ENCODE results near the gene RNF186.

Gene RNF186

DNA sequence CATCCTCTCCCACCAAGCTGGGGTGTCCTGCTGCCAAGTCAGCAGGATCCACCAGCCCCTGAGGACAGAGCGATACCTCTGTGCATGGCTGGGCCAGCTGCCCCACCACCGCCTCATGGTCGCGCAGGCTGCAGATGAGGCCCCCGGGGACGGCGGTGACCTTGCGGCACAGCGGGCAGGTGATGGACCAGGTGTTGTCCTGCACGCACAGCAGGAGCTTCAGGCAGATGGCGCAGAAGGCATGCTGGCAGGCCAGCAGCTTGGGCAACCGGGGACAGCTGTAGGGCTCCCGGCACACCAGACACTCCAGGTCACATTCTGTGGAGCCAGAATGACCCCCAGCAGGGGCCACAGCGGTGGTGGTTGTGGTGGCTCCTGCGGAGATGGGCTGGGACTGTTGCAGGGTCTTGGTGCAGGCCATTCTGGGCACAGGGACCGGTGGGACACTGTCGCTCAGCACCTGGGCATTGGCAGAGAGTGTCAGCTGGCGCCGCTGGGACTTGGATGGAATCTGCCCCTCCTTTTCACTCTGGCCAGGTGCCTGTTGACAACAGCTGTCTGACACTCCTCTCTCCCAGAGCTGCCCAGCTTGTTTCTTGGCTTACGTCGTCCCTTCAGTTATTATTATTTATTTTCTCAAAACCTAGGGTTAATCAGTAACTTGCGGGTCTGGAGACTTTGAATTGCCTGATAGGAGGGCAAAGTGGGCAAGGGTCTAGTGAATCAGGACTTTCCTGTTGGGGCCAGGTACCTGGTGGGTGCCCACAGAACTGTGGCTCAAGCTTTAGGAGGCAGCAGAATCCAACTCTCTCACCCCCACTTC, at the start of gene RNF186:
RNF186 (minus strand) TSS at position 603 of the 823 bp plus-strand sequence; CDS start at position 421, 182 bp downstream.
- CTCF ChIA-PET = interaction anchor here (0.7 kb wide), 1 partner anchor 77 kb away, joined by 3 read pairs; no protein-coding TSS in a partner anchor
- DNase-seq (ENCODE audit: extremely low spot score) = no peak
- POLR2A ChIA-PET = no interaction called here

GRCh38 chr1:19864570-19865160, 49.6 kb upstream of the RNF186 start:
- ChIA-PET CTCF (no interaction called here), POLR2A (no interaction called here)
- TF ChIP-seq TARDBP (IDR thresholded peaks at IDR 0.05) = no peak
- TF ChIP-seq SUZ12 (IDR thresholded peaks at IDR 0.05) = no peak
- TF ChIP-seq FOXA1 (IDR thresholded peaks at IDR 0.05) = no peak
- no peak for TF ChIP-seq FOXM1 (IDR thresholded peaks at IDR 0.05; ENCODE audit: borderline replicate concordance)
- TF ChIP-seq SP1 (IDR thresholded peaks at IDR 0.05) = no peak
- no peak for TF ChIP-seq ELF4 (IDR thresholded peaks at IDR 0.05)
- TF ChIP-seq FOXK2 (IDR thresholded peaks at IDR 0.05) = no peak
- TF ChIP-seq BHLHE40 (IDR thresholded peaks at IDR 0.05; ENCODE audit: borderline replicate concordance) = no peak
- no peak for TF ChIP-seq PKNOX1 (IDR thresholded peaks at IDR 0.05)
- no peak for TF ChIP-seq L3MBTL2 (conservative IDR thresholded peaks at IDR 0.05)
- no peak for TF ChIP-seq HDGF (IDR thresholded peaks at IDR 0.05; ENCODE audit: borderline replicate concordance)
- no peak for TF ChIP-seq ZNF384 (IDR thresholded peaks at IDR 0.05)
- TF ChIP-seq ARNT (IDR thresholded peaks at IDR 0.05) = no peak
- TF ChIP-seq CTBP1 (IDR thresholded peaks at IDR 0.05; ENCODE audit: borderline replicate concordance) = no peak
- TF ChIP-seq LEF1 (IDR thresholded peaks at IDR 0.05; ENCODE audit: borderline replicate concordance) = no peak
- TF ChIP-seq NFRKB (IDR thresholded peaks at IDR 0.05) = no peak
- no peak for DNase-seq (ENCODE audit: extremely low spot score)

More for the DNA sequence above, at the start of gene RNF186:
- no peak for TF ChIP-seq CTBP1 (IDR thresholded peaks at IDR 0.05; ENCODE audit: borderline replicate concordance)
- no peak for TF ChIP-seq FOXA1 (IDR thresholded peaks at IDR 0.05)
- TF ChIP-seq NFRKB (IDR thresholded peaks at IDR 0.05) = no peak
- no peak for TF ChIP-seq ELF4 (IDR thresholded peaks at IDR 0.05)
- TF ChIP-seq TARDBP (IDR thresholded peaks at IDR 0.05) = no peak
- TF ChIP-seq BHLHE40 (IDR thresholded peaks at IDR 0.05; ENCODE audit: borderline replicate concordance) = no peak
- TF ChIP-seq ZNF384 (IDR thresholded peaks at IDR 0.05) = no peak
- no peak for TF ChIP-seq SP1 (IDR thresholded peaks at IDR 0.05)
- TF ChIP-seq LEF1 (IDR thresholded peaks at IDR 0.05; ENCODE audit: borderline replicate concordance) = no peak
- TF ChIP-seq ARNT (IDR thresholded peaks at IDR 0.05) = no peak
- no peak for TF ChIP-seq L3MBTL2 (conservative IDR thresholded peaks at IDR 0.05)
- no peak for TF ChIP-seq FOXK2 (IDR thresholded peaks at IDR 0.05)
- no peak for TF ChIP-seq FOXM1 (IDR thresholded peaks at IDR 0.05; ENCODE audit: borderline replicate concordance)
- no peak for TF ChIP-seq PKNOX1 (IDR thresholded peaks at IDR 0.05)
- TF ChIP-seq SUZ12 (IDR thresholded peaks at IDR 0.05) = no peak
- no peak for TF ChIP-seq HDGF (IDR thresholded peaks at IDR 0.05; ENCODE audit: borderline replicate concordance)

DNA sequence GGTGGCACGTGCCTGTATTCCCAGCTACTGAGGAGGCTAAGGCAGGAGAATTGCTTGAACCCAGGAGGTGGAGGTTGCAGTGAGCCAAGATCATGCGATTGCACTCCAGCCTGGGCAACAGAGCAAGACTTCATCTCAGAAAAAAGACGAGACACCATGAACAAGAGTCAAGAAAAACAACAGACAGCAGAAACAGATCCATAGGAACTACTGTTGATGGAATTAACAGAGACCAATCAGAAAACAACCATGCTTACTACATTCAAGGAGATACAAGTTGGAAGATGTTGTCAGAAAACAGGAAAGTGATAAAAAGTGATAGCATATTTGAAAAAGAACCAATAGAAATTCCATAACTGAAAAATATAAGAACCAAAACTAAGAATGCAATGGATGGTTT, 47.9 kb upstream of the RNF186 start:
- no peak for TF ChIP-seq SUZ12 (IDR thresholded peaks at IDR 0.05)
- no peak for TF ChIP-seq LEF1 (IDR thresholded peaks at IDR 0.05; ENCODE audit: borderline replicate concordance)
- TF ChIP-seq BHLHE40 (IDR thresholded peaks at IDR 0.05; ENCODE audit: borderline replicate concordance) = no peak
- TF ChIP-seq CTBP1 (IDR thresholded peaks at IDR 0.05; ENCODE audit: borderline replicate concordance) = no peak
- ChIA-PET POLR2A (no interaction called here), CTCF (no interaction called here)
- no peak for DNase-seq (ENCODE audit: extremely low spot score)

- ChIA-PET POLR2A (interaction anchor here (0.8 kb wide), 1 partner anchor 20 kb away, joined by 4 read pairs; the partner anchor contains the start of gene OTUD3), CTCF (interaction anchor here (0.5 kb wide), 1 partner anchor 56 kb away, joined by 3 read pairs; no protein-coding TSS in a partner anchor)
- DNase-seq (ENCODE audit: extremely low spot score) = no peak
- TF ChIP-seq ELF4 (IDR thresholded peaks at IDR 0.05) = no peak
- TF ChIP-seq ARNT (IDR thresholded peaks at IDR 0.05) = no peak
- no peak for TF ChIP-seq NFRKB (IDR thresholded peaks at IDR 0.05)
- no peak for TF ChIP-seq FOXM1 (IDR thresholded peaks at IDR 0.05; ENCODE audit: borderline replicate concordance)
- TF ChIP-seq SP1 (IDR thresholded peaks at IDR 0.05) = no peak
- no peak for TF ChIP-seq HDGF (IDR thresholded peaks at IDR 0.05; ENCODE audit: borderline replicate concordance)
- no peak for TF ChIP-seq L3MBTL2 (conservative IDR thresholded peaks at IDR 0.05)
- no peak for TF ChIP-seq PKNOX1 (IDR thresholded peaks at IDR 0.05)
- no peak for TF ChIP-seq BHLHE40 (IDR thresholded peaks at IDR 0.05; ENCODE audit: borderline replicate concordance)
- TF ChIP-seq TARDBP (IDR thresholded peaks at IDR 0.05) = no peak
- no peak for TF ChIP-seq SUZ12 (IDR thresholded peaks at IDR 0.05)
- TF ChIP-seq FOXK2 (IDR thresholded peaks at IDR 0.05) = no peak
- no peak for TF ChIP-seq ZNF384 (IDR thresholded peaks at IDR 0.05)
- no peak for TF ChIP-seq FOXA1 (IDR thresholded peaks at IDR 0.05)
- TF ChIP-seq CTBP1 (IDR thresholded peaks at IDR 0.05; ENCODE audit: borderline replicate concordance) = no peak
- no peak for TF ChIP-seq LEF1 (IDR thresholded peaks at IDR 0.05; ENCODE audit: borderline replicate concordance)
These were observed 46.9 kb upstream of the RNF186 start for GRCh38 chr1:19861842-19862530.

DNA sequence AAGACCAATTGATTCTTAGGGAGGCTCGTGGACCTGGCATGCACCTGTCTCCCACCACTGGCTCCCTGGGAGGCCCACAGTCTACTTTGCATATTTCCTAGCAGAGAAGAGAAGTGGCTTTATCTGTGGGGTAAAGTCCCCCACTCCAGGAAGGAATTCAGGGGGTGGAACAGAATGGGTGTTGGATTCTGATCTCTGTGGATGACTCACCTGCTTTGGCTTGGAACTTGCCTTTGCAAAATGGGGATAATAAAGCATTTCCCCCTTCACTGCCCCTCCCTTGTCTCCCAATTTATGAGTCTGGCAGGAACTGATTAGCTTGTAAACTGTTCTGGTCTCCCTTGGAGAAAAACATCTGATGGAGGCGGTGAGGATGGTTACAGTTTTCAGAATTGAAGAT, 46.0 kb upstream of the RNF186 start:
- TF ChIP-seq FOXM1 (IDR thresholded peaks at IDR 0.05; ENCODE audit: borderline replicate concordance) (no peak), SUZ12 (IDR thresholded peaks at IDR 0.05) (no peak), ELF4 (IDR thresholded peaks at IDR 0.05) (no peak), CTBP1 (IDR thresholded peaks at IDR 0.05; ENCODE audit: borderline replicate concordance) (no peak), SP1 (IDR thresholded peaks at IDR 0.05) (no peak), BHLHE40 (IDR thresholded peaks at IDR 0.05; ENCODE audit: borderline replicate concordance) (no peak), LEF1 (IDR thresholded peaks at IDR 0.05; ENCODE audit: borderline replicate concordance) (no peak), TARDBP (IDR thresholded peaks at IDR 0.05) (no peak), ZNF384 (IDR thresholded peaks at IDR 0.05) (no peak), FOXK2 (IDR thresholded peaks at IDR 0.05) (no peak), NFRKB (IDR thresholded peaks at IDR 0.05) (no peak), ARNT (IDR thresholded peaks at IDR 0.05) (no peak), FOXA1 (IDR thresholded peaks at IDR 0.05) (no peak), L3MBTL2 (conservative IDR thresholded peaks at IDR 0.05) (no peak), PKNOX1 (IDR thresholded peaks at IDR 0.05) (no peak), HDGF (IDR thresholded peaks at IDR 0.05; ENCODE audit: borderline replicate concordance) (no peak)
- CTCF ChIA-PET = no interaction called here
- no peak for DNase-seq (ENCODE audit: extremely low spot score)
- POLR2A ChIA-PET = no interaction called here

All from HEK293T (cell line).